ENCODE data around the gene SNX8. TPM values are rescaled to one million over a fixed set of nuclear protein-coding genes. Genes with fewer than 3 reads are reported as not detected.

Gene SNX8
- total RNA-seq, 4 donors from 2014 or later = 6.4 to 28.1 (median 24.8) TPM

DNA sequence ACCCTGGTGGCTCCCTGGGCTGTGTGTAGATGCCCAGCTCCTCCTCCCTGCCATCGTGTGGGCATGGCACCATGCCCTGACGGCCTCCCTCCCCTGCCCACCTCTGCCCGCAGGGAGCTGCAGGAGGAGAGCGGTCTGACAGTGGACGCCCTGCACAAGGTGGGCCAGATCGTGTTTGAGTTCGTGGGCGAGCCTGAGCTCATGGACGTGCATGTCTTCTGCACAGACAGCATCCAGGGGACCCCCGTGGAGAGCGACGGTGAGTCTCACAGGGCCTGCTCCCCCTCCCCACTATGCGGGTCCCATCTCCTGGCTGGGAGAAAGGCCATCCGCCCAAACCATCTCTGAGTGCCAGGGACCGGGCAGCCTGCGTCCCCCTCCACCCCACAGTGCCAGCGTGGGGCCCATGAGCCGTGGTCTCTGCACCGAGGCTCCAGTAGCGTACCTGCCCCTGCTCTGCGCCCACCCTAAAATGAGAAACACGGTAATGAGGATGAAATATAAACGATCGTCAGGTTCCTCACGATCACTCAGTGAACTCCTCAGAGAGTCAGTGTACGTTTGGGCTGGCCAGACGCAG is 64.4 kb downstream of the SNX8 start:
- no peak for DNase-seq
- Histone ChIP-seq H3K27me3 (no peaks in the 10 kb centered on the region), H3K4me1 (no peaks in the 10 kb centered on the region), H3K27ac (no peak overlapping the region), H3K36me3 (no peaks in the 10 kb centered on the region), H3K9me3 (no peaks in the 10 kb centered on the region), H3K4me3 (no peak overlapping the region)
- no peak for TF ChIP-seq POLR2A (IDR thresholded peaks at IDR 0.05)
- TF ChIP-seq, protein P1, sequence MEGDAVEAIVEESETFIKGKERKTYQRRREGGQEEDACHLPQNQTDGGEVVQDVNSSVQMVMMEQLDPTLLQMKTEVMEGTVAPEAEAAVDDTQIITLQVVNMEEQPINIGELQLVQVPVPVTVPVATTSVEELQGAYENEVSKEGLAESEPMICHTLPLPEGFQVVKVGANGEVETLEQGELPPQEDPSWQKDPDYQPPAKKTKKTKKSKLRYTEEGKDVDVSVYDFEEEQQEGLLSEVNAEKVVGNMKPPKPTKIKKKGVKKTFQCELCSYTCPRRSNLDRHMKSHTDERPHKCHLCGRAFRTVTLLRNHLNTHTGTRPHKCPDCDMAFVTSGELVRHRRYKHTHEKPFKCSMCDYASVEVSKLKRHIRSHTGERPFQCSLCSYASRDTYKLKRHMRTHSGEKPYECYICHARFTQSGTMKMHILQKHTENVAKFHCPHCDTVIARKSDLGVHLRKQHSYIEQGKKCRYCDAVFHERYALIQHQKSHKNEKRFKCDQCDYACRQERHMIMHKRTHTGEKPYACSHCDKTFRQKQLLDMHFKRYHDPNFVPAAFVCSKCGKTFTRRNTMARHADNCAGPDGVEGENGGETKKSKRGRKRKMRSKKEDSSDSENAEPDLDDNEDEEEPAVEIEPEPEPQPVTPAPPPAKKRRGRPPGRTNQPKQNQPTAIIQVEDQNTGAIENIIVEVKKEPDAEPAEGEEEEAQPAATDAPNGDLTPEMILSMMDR (IDR thresholded peaks at IDR 0.05 in 4 of 5, conservative IDR thresholded peaks at IDR 0.05 in 1 of 5) = no peak
- in situ Hi-C loops (cut with MboI; ENCODE audit: low sequenced_read_pairs in 4 of 4) = loop anchor here in 1 of 4 donors (10.0 kb wide), 1 partner anchor 95 kb away; no protein-coding TSS in a partner anchor
- intact Hi-C loops (cut with DNase I; ENCODE audit: low total_unique reads) = loop anchor here (10.0 kb wide), 1 partner anchor 305 kb away; the partner anchor contains the start of genes BRAT1 and IQCE
- ATAC-seq = no peak

GRCh38 chr7:2248984-2249694 is 65.1 kb downstream of the SNX8 start:
- ATAC-seq (peak; percentile 38 to 76), DNase-seq (peak; percentile 25 to 43)
- no peaks in the 10 kb centered on the region for H3K27me3 ChIP-seq
- in situ Hi-C loops (cut with MboI; ENCODE audit: low sequenced_read_pairs in 4 of 4) (loop anchor here in 1 of 4 donors (10.0 kb wide), 1 partner anchor 96 kb away; no protein-coding TSS in a partner anchor), intact Hi-C loops (cut with DNase I; ENCODE audit: low total_unique reads) (loop anchor here (10.0 kb wide), 1 partner anchor 306 kb away; the partner anchor contains the start of genes BRAT1 and IQCE)
- no peaks in the 10 kb centered on the region for H3K36me3 ChIP-seq
- H3K4me1 ChIP-seq = no peaks in the 10 kb centered on the region
- H3K9me3 ChIP-seq = no peaks in the 10 kb centered on the region
- H3K27ac ChIP-seq = peak overlapping the region in 1 of 4 donors; percentile 18
- H3K4me3 ChIP-seq = no peak overlapping the region
- no peak for TF ChIP-seq POLR2A (IDR thresholded peaks at IDR 0.05)
- TF ChIP-seq, protein P1 (IDR thresholded peaks at IDR 0.05 in 4 of 5, conservative IDR thresholded peaks at IDR 0.05 in 1 of 5) = peak in 1 of 5 experiments; percentile 13

- TF ChIP-seq, protein P1 (IDR thresholded peaks at IDR 0.05 in 4 of 5, conservative IDR thresholded peaks at IDR 0.05 in 1 of 5) = peak in 2 of 5 experiments; percentile 27 to 46
- no peak for TF ChIP-seq POLR2A (IDR thresholded peaks at IDR 0.05)
- intact Hi-C loops (cut with DNase I; ENCODE audit: low total_unique reads) (loop anchor here (10.0 kb wide), 1 partner anchor 307 kb away; the partner anchor contains the start of genes BRAT1 and IQCE), in situ Hi-C loops (cut with MboI; ENCODE audit: low sequenced_read_pairs in 4 of 4) (loop anchor here in 1 of 4 donors (10.0 kb wide), 1 partner anchor 97 kb away; no protein-coding TSS in a partner anchor)
- Histone ChIP-seq H3K9me3 (no peaks in the 10 kb centered on the region), H3K27ac (no peak overlapping the region), H3K4me3 (no peak overlapping the region), H3K36me3 (no peaks in the 10 kb centered on the region), H3K27me3 (no peaks in the 10 kb centered on the region), H3K4me1 (peaks cover 4 to 6% of the 10 kb centered on the region in 2 donors)
- DNase-seq (no peak), ATAC-seq (no peak)
Observed at GRCh38 chr7:2247141-2247995, 66.9 kb downstream of the SNX8 start.

GRCh38 chr7:2245883-2246675 is 68.2 kb downstream of the SNX8 start:
- no peaks in the 10 kb centered on the region for H3K36me3 ChIP-seq
- no peaks in the 10 kb centered on the region for H3K9me3 ChIP-seq
- in situ Hi-C loops (cut with MboI; ENCODE audit: low sequenced_read_pairs in 4 of 4) = loop anchor here in 1 of 4 donors (10.0 kb wide), 1 partner anchor 99 kb away; no protein-coding TSS in a partner anchor
- intact Hi-C loops (cut with DNase I; ENCODE audit: low total_unique reads) = loop anchor here (10.0 kb wide), 1 partner anchor 309 kb away; the partner anchor contains the start of genes BRAT1 and IQCE
- DNase-seq (no peak), ATAC-seq (no peak)
- H3K4me3 ChIP-seq = no peak overlapping the region
- H3K4me1 ChIP-seq = peaks cover 8 to 12% of the 10 kb centered on the region in 2 donors
- H3K27me3 ChIP-seq = no peaks in the 10 kb centered on the region
- H3K27ac ChIP-seq = no peak overlapping the region
- TF ChIP-seq, protein P1 (IDR thresholded peaks at IDR 0.05 in 4 of 5, conservative IDR thresholded peaks at IDR 0.05 in 1 of 5) = no peak
- no peak for TF ChIP-seq POLR2A (IDR thresholded peaks at IDR 0.05)
